ENCODE data around the gene SKAP1.
"Not testable (repeated sequence)": the region's sequence is repeated elsewhere in the genome, so short reads cannot be mapped to it uniquely, and the experiment has no call there.

SKAP1 gene

GRCh38 chr17:48429638-48430586 lies at the start of gene SKAP1:
Gene SKAP1, minus strand, starts transcription at chr17:48430214.
- no peak for DNase-seq (ENCODE audit: low spot score)

GRCh38 chr17:48479014-48479402 lies 49.0 kb upstream of the SKAP1 start:
- no peak for DNase-seq (ENCODE audit: low spot score)

GRCh38 chr17:48478224-48479013 lies 48.4 kb upstream of the SKAP1 start:
- DNase-seq (ENCODE audit: low spot score) = no peak

GRCh38 chr17:48477221-48477620 lies 47.2 kb upstream of the SKAP1 start:
- no peak for DNase-seq (ENCODE audit: low spot score)

- no peak for DNase-seq (ENCODE audit: low spot score)
These were observed 42.6 kb upstream of the SKAP1 start for GRCh38 chr17:48472411-48473281.

DNA sequence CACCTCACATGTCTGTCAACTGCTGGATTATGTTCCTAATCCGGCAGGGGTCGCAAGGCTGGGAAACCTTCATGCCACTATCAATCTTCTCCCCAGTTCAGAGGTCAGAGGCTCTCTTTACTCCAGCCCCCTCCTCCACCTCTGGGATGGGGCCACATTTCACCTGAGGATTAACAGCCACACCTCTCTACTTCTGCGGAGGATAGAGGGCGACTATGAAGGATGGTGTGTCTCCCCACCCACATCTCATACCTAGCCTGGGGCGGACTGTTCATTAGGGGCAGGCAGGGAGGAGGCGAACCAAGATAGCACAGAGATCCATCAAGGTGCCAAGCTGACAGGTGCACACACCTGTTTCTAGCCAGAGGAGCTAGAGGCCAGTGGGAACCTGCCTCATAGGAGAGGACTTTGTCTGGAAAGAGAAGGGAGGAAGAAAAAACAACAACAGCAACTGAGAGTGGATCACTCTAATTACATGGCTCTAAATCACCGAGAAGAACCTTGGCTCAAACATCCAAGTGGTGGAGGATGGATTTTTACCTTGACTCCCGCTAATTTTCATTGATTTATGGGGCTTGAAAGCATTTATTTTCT lies 41.9 kb upstream of the SKAP1 start:
- no peak for DNase-seq (ENCODE audit: low spot score)

DNA sequence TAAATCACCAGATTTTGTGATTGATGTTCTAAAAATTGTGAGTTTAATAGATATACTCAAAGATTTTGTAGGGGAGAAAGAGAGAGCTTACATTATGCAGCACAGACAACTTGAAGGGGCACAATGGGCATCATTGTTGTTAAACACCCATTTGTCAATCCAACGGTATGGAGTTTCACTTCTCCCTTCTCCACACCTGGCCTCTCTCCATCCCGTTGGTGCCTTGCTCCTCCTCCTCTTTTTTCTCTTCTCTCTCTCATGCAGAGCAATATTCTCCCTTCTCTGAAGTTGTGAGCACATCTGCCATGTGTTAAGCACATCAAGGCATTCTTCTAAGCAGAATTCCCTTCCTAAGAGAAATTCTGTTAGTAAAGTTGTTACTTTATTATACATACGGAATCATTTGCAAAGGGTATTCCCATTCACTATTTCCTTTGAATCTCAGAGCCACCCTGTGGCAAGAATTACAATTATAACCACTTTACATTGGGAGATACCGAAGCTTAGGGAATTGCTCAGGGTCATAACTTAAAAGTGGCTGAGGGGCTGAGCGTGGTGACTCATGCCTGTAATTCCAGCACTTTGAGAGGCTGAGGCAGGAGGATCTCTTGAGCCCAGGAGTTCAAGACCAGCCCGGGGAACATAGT lies 40.5 kb upstream of the SKAP1 start:
- no peak for DNase-seq (ENCODE audit: low spot score)

DNA sequence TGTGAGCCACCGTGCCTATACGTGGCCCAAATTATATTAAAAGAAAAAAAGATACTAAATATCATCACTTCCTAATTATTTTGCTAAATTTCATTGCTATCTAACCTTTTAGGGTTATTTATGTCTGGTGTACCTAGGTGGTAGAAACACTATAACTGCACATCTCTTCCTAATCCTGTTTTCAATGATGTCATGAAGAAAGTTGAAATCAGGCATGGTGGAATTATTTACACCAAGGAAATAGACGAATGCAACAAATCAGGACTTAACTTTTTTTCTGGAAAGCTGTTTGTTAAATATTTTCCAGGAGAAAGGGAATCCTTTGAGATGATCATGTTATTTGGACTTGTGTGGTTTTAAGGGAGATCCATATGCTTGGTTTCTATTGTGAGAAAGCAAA lies 39.2 kb upstream of the SKAP1 start:
- no peak for DNase-seq (ENCODE audit: low spot score)

- DNase-seq (ENCODE audit: low spot score) = no peak
These were observed 38.3 kb upstream of the SKAP1 start for GRCh38 chr17:48468299-48468698.

- no peak for DNase-seq (ENCODE audit: low spot score)
These were observed 35.9 kb upstream of the SKAP1 start for GRCh38 chr17:48465884-48466283.

DNA sequence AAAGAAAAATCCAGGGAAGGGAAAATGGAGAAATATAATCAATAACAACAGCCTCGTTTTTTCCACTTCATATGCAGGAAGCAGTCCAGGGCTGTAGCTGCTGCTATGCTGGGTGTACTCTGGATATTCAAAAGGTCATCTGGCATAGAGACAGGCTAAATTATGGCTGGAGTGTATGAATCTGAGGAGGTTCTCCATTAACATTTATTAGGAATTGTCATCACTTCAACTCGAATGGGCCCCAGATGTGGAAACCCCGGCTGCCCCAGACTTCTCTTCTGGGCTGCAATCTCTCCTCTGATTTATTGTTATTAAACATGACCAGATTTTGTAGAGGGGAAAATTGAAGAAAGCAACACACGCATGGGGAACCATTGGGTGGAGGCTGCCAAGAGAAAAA lies 33.5 kb upstream of the SKAP1 start:
- no peak for DNase-seq (ENCODE audit: low spot score)

DNA sequence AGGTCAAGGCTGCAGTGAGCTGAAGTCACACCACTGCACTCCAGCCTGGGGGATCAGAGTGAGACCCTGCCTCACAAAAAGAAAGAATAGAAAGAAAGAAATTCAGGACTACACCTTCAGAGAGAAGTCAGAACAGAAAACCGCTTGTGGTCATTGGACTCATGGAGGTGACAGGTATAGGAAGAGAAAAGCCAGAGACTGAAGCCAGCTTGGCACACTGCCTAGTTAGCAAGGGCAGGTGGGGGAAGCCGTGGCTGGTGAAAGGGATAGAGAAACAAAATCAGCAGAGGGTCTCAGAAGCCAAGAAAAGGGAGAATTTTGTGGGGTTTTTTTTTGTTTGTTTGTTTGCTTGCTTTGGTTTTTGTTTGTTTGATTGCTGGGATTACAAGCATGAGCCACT lies 32.9 kb upstream of the SKAP1 start:
- DNase-seq (ENCODE audit: low spot score) = no peak

GRCh38 chr17:48460052-48460451 lies 30.0 kb upstream of the SKAP1 start:
- no peak for DNase-seq (ENCODE audit: low spot score)

DNA sequence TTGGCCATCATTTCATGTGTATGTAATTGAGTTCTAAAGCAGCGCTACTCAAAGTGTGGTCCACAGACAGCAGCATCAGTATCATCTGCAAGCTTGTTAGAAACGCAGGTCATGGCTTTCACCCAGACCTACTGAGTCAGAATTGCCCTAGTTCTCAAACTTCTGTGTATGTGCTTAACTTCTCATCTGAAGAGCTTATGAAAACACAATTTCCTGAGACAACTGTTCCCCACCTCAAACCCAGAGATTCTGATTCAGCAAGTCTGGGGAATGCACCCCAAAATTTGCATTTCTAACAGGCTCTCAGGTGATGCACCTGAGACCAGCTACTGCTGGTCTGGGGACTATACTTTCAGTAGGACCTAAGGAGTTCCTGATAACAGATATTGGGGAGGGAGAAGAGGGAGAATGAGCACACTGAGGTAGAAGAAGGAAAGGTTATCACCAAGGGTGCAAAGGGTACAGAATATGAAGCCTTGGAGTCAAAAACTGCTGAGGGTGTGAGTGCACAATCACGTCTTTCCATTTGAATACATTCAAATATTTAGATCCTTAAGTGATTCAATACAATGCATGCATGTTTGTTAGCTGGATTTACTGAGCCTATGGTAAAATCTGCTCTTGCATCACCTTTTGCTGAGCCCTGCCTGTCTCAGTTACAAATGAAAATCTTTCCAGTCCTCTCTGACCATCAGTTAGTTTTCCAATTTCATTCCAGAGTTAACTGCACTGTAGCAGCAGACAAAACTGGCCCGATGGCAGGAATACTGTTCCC lies 29.2 kb upstream of the SKAP1 start:
- DNase-seq (ENCODE audit: low spot score) = no peak

GRCh38 chr17:48457080-48457836 lies 27.2 kb upstream of the SKAP1 start:
- peak; percentile 6 for DNase-seq (ENCODE audit: low spot score)

- DNase-seq (ENCODE audit: low spot score) = no peak
These were observed 26.6 kb upstream of the SKAP1 start for GRCh38 chr17:48456589-48456988.

- DNase-seq (ENCODE audit: low spot score) = no peak
These were observed 25.8 kb upstream of the SKAP1 start for GRCh38 chr17:48455791-48456190.

- DNase-seq (ENCODE audit: low spot score) = no peak
These were observed 23.4 kb upstream of the SKAP1 start for GRCh38 chr17:48453447-48453846.

- DNase-seq (ENCODE audit: low spot score) = no peak
These were observed 21.5 kb upstream of the SKAP1 start for GRCh38 chr17:48451489-48451888.

- DNase-seq (ENCODE audit: low spot score) = not testable (repeated sequence)
These were observed 19.3 kb upstream of the SKAP1 start for GRCh38 chr17:48449335-48449734.
